Mucosa of stomach (tissue), 1 donor: ENCODE results near the gene PINK1.
"Not testable (repeated sequence)": the region's sequence is repeated elsewhere in the genome, so short reads cannot be mapped to it uniquely, and the experiment has no call there.

ENCODE experiments used
- H3K27me3 ChIP-seq: one replicate; pipeline ENCODE4 v1.7.0; 2013; ENCODE audit warnings: mild to moderate bottlenecking, low read length; ENCODE audit not compliant: control insufficient read depth, insufficient read depth
- H3K36me3 ChIP-seq: one replicate; pipeline ENCODE4 v1.7.0; 2013; ENCODE audit warnings: low read length; ENCODE audit not compliant: control insufficient read depth, insufficient read depth
- H3K4me1 ChIP-seq: one replicate; pipeline ENCODE4 v1.7.0; 2013; ENCODE audit warnings: mild to moderate bottlenecking, low read length; ENCODE audit not compliant: control insufficient read depth, insufficient read depth
- H3K4me3 ChIP-seq: one replicate; pipeline ENCODE4 v1.7.0; 2013; ENCODE audit warnings: low read length
- H3K9ac ChIP-seq: one replicate; pipeline ENCODE4 v1.7.0; 2013; ENCODE audit warnings: mild to moderate bottlenecking, low read length, moderate library complexity
- H3K9me3 ChIP-seq: one replicate; pipeline ENCODE4 v1.7.0; 2013; ENCODE audit warnings: mild to moderate bottlenecking, low read length, moderate library complexity; ENCODE audit not compliant: control insufficient read depth
- donor health status: Pancreatic carcinoma.

PINK1 gene

GRCh38 chr1:20672265-20672632 lies 39.0 kb downstream of the PINK1 start:
- Histone ChIP-seq H3K9ac (no peak overlapping the region), H3K36me3 (no peaks in the 10 kb centered on the region), H3K4me1 (no peaks in the 10 kb centered on the region), H3K4me3 (no peak overlapping the region), H3K27me3 (no peaks in the 10 kb centered on the region), H3K9me3 (no peaks in the 10 kb centered on the region)

DNA sequence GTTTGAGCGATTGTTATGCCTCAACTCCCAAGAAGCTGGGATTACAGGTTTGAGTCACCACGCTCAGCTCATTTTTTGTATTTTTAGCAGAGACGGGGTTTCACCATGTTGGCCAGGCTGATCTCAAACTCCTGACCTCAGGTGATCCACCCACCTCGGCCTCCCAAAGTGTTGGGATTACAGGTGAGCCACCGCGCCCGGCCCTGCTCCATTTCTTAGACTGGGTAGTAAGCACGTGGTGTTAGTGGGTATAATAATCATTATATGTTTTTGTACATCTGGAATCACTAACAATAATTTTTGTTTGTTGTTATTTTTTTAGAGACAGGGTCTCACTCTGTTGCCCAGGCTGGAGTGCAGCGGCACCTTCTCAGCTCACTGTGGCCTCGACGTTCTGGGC lies 40.4 kb downstream of the PINK1 start:
- not testable (repeated sequence) for H3K36me3 ChIP-seq

DNA sequence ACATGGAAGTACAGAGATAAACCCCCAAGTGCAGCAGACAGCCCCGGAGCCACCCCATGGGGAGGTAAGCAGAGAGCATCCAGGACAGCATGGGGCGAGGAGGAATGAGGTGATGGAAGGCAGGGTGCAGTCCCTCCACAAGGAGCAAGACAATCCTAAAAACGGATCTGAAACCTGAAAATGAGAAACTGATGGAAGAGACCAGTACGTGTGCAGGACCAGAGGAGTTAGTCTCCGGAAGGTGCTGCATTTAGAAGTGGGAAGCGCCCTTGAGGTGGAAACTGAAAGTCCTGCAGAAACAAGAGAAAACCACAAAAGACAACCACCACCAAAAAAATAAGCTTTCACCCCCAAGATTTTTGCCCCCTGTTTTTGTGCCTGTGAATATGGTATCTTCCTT lies 45.3 kb downstream of the PINK1 start:
- H3K4me1 ChIP-seq, result no peaks in the 10 kb centered on the region
- H3K36me3 ChIP-seq, result no peaks in the 10 kb centered on the region
- no peaks in the 10 kb centered on the region for H3K27me3 ChIP-seq

More for the DNA sequence above, 40.4 kb downstream of the PINK1 start:
- not testable (repeated sequence) for H3K4me3 ChIP-seq, H3K9ac ChIP-seq, H3K9me3 ChIP-seq, H3K4me1 ChIP-seq, H3K27me3 ChIP-seq

GRCh38 chr1:20680269-20680668 lies 47.0 kb downstream of the PINK1 start:
- Histone ChIP-seq H3K4me1 (no peaks in the 10 kb centered on the region), H3K36me3 (no peaks in the 10 kb centered on the region), H3K9ac (no peak overlapping the region), H3K27me3 (no peaks in the 10 kb centered on the region), H3K9me3 (no peaks in the 10 kb centered on the region), H3K4me3 (no peak overlapping the region)

More for the DNA sequence above, 45.3 kb downstream of the PINK1 start:
- Histone ChIP-seq H3K9ac (no peak overlapping the region), H3K4me3 (no peak overlapping the region), H3K9me3 (no peaks in the 10 kb centered on the region)

DNA sequence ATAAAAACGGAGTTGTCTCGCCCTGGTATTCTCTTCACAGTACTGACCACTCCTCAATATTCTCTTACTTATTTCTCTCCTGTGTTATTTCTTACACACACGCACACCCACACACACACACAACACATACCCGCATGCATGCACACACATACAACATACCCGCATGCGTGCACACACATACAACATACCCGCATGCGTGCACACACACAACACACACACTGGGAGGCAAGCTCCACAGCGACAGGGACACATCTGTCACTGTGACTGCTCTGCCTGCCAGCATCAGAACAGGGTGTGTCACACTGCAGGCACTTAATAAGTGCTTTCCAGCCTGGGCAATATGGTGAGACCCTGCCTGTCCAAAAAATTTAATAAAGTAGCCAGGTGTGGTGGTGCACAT lies 48.7 kb downstream of the PINK1 start:
- Histone ChIP-seq H3K4me3 (no peak overlapping the region), H3K4me1 (no peaks in the 10 kb centered on the region), H3K9me3 (no peaks in the 10 kb centered on the region), H3K36me3 (no peaks in the 10 kb centered on the region), H3K9ac (no peak overlapping the region), H3K27me3 (no peaks in the 10 kb centered on the region)

DNA sequence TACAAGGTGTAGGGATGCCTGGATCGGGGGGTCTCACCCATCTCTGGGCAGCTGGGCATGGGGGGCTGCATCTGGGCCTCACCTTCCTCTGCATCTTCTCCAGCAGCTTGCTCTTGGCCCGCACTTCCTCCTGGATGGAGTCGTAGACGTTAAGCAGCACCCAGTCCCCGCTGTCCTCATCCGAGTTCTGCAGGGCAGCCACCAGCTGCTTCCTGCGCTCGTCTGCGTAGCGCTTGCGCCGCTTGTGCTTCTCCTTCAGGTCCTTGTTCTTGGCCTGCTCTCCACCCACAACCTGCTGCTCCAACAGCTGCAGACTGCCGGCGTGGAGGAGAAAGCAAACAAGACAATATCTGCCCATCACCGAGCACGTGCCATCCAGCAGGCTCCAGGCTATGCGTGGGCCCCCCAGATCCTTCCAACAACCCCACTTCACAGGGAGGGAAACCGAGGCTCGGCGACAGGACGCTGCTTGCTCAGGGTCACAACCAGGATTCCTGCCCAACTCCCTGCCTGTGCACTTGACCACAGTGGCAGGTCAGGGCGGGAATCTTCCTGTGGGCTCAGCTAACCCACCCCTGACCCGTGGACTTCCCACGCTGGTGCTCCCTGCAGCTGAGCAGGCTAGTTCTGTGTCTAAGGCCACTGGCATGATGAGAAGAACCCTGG lies 49.4 kb downstream of the PINK1 start:
- no peaks in the 10 kb centered on the region for H3K4me1 ChIP-seq
- no peaks in the 10 kb centered on the region for H3K36me3 ChIP-seq
- no peaks in the 10 kb centered on the region for H3K27me3 ChIP-seq
- H3K9ac ChIP-seq, result no peak overlapping the region
- no peak overlapping the region for H3K4me3 ChIP-seq
- H3K9me3 ChIP-seq, result no peaks in the 10 kb centered on the region

DNA sequence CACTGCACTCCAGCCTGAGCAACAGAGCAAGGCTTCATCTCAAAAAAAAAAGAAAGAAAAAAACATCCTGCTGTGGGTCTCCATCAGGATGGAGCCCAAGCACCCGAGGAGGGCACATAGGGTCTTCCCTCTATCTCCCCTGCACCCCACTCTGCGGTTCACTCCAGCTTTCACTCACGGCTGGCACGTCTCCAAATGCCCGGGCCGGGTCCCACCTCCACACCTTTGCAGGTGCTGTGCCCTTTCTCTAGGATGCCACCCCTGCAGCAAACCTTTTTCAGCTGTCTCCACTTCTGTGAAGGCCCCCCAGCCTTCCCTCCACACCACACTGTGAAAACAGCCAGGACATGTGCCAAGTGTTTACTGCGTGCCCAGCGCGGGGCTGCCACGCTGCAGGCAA lies 50.4 kb downstream of the PINK1 start:
- no peak overlapping the region for H3K9ac ChIP-seq
- no peaks in the 10 kb centered on the region for H3K36me3 ChIP-seq

DNA sequence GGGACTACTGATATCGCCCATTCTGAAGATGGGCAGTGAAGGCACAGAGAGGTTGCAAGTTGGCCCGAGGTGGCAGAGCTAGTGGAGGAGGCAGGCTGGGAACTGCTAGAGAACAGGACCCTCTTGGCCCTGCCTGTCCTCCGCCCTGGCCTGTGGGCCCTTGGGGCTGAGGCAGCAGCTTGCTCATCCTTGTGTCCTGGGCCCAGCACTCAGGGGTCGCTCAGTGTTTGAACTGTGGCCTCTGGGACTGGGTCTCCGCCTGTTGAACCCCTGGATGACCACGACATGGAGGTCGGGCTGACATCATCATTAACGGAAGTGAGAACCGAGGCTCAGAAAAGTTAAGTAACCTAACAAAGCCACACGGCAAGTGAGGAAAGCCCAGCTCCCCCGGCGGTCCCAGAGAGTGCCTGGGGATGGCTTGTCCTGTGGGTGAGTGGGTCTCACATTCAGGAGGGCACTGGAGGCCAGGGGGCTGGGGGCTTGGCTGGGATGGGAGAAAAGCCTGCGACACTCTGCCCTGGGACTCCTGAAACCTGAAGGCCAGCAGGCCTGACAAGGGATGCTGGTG lies 50.9 kb downstream of the PINK1 start:
- Histone ChIP-seq H3K4me3 (no peak overlapping the region), H3K9me3 (no peaks in the 10 kb centered on the region), H3K9ac (no peak overlapping the region)

More for the DNA sequence above, 50.4 kb downstream of the PINK1 start:
- Histone ChIP-seq H3K4me1 (no peaks in the 10 kb centered on the region), H3K9me3 (no peaks in the 10 kb centered on the region), H3K4me3 (no peak overlapping the region), H3K27me3 (no peaks in the 10 kb centered on the region)

DNA sequence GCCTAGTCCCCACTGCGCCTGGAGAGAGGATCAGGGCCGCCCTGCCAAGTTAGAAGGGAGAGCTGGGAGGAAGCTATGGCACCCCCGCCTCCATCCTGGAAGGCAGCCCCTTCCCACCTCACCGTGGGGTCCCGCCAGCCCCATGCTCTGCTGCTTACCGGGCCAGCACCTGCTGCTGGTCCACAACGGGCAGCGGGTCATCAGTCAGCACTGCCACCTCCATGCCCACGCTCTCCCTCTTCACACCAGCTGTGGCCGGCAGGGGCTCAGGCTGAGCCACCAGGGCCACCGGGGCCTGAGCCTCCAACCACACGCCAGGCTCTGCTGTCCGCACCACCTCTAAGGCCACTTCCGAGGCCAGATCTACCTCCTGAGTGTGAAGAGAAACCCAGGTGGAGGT lies 51.4 kb downstream of the PINK1 start:
- no peaks in the 10 kb centered on the region for H3K27me3 ChIP-seq
- H3K4me1 ChIP-seq, result no peaks in the 10 kb centered on the region
- H3K9ac ChIP-seq, result no peak overlapping the region
- H3K36me3 ChIP-seq, result no peaks in the 10 kb centered on the region
- no peak overlapping the region for H3K4me3 ChIP-seq
- no peaks in the 10 kb centered on the region for H3K9me3 ChIP-seq

More for the DNA sequence above, 50.9 kb downstream of the PINK1 start:
- Histone ChIP-seq H3K27me3 (no peaks in the 10 kb centered on the region), H3K36me3 (no peaks in the 10 kb centered on the region), H3K4me1 (no peaks in the 10 kb centered on the region)

- Histone ChIP-seq H3K9ac (no peak overlapping the region), H3K9me3 (no peaks in the 10 kb centered on the region), H3K36me3 (no peaks in the 10 kb centered on the region), H3K27me3 (no peaks in the 10 kb centered on the region), H3K4me1 (no peaks in the 10 kb centered on the region), H3K4me3 (no peak overlapping the region)
Observed at GRCh38 chr1:20685099-20685662, 51.9 kb downstream of the PINK1 start.

DNA sequence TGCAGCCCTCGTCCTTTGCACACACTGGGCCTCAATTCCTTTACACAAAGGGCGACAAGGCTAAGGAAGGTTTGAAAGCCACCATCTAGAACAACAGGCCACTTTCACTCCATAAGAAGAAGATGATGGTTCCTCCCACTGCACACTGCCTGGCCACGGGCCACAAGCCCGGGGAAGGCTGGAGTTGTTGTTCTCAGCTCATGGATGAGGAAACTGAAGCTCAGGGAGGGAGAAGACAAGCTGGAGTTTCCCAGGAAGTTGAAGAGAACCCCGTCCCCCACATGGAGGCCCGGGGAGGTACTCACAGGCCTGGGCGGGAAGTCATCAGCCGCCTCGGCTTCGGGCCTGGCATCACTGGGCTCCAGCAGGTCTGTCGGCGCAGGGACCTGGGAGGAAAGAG lies 52.5 kb downstream of the PINK1 start:
- H3K9ac ChIP-seq, result no peak overlapping the region
- H3K9me3 ChIP-seq, result no peaks in the 10 kb centered on the region
- H3K4me1 ChIP-seq, result no peaks in the 10 kb centered on the region
- no peaks in the 10 kb centered on the region for H3K36me3 ChIP-seq
- no peaks in the 10 kb centered on the region for H3K27me3 ChIP-seq
- H3K4me3 ChIP-seq, result no peak overlapping the region

- H3K9me3 ChIP-seq, result no peaks in the 10 kb centered on the region
- H3K9ac ChIP-seq, result no peak overlapping the region
- H3K4me3 ChIP-seq, result no peak overlapping the region
- no peaks in the 10 kb centered on the region for H3K4me1 ChIP-seq
- no peaks in the 10 kb centered on the region for H3K27me3 ChIP-seq
- no peaks in the 10 kb centered on the region for H3K36me3 ChIP-seq
Observed at GRCh38 chr1:20686883-20687725, 53.8 kb downstream of the PINK1 start.
